ENCODE data around the gene SCG2.
"Not testable (repeated sequence)": the region's sequence is repeated elsewhere in the genome, so short reads cannot be mapped to it uniquely, and the experiment has no call there.

Gene SCG2

GRCh38 chr2:223607476-223607875 lies 5.3 kb upstream of the SCG2 start:
- no peak for DNase-seq

DNA sequence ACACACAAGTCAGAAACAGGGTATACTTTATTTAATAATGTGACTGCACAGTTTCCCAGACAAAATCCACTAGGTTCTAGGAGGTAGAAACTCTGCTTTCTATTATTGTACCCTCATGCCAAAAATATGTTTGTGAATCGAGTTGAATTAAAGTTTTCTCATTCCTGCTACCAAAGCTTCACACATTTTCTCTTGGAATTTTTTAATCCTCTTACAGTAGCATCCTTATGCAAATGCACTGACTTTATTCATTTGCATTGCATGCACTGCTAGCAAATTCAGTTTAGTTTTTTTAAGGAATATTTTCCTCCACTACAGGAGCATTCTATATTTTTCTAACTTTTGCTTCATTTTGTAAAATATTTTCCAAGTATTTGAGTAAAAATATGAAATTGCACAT lies 4.8 kb upstream of the SCG2 start:
- no peak for DNase-seq

DNA sequence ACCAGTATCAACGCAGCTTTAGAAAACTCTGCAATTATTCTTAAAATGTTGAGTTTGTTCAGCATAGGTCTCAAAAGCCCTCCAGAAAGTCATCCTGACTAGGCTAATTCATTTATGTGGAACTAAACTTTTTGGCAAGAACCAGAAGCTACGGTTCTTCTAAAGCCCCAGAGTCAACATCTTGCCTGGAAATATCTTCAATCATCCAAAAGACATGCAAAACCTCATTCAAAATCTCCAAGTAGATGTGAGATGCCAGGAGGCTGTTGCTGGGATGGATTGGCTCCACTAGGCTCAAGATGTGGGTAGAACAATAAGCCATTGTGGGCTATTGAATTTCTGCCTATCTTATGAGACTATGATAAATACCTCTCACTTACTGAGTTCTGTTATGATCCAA lies 2.1 kb upstream of the SCG2 start:
- DNase-seq, result no peak

DNA sequence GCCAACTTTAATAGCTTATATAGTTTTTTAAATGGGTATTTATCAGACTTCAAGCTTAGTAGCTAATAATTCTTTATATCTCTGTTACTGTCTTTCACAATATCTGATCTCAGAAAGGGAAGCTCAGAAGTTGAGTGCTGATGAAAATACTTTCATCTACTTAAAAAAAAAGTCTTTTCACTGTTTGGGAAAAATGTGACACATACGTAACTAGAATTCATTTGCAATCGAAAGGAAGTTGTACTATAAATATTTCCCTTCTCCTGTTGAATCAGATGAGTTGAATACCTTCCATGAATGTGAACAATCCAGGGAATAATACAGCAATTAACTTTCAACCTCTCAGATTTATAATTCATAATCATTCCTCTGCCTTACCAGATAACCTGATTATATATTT lies 811 bp upstream of the SCG2 start:
- no peak for DNase-seq

DNA sequence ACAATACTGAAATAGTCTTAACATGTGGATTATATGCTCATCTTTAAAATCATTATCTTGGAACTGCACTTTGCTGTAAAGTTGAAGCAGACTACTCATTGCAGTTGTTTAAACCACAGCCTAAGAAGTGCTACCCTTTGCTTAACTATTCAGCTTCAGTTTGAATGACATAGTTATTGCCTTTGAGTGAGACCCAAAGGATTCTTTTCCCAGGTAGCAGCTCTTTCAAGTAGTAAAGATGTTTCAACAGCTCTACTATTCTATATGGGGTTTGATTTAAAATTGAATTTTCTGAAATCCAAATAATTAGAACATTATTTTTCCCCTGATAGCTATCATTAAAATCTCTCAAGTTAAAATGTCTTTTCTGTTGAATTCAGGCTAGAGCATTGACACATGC lies 1.1 kb downstream of the SCG2 start:
- DNase-seq, result no peak

GRCh38 chr2:223599640-223600380 lies 2.4 kb downstream of the SCG2 start:
- DNase-seq, result no peak

GRCh38 chr2:223598994-223599639 lies 3.0 kb downstream of the SCG2 start:
- DNase-seq, result no peak

DNA sequence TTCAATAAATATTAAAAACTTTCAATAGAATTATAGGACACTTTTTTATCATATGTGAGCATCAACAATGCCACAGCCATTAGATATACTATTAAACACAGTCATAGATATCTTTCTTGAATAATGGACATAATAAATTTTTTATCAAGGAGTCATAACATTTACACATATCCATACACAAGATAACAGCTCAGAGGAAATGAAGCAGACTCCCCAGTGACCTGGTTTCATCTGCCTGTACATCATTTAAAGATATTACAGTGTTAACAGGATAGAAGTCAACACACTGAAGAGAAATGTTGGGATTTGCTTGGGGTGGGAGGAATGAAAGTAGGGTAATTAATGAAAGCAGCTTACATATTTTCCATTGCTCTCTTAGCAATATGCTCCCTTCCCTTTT lies 5.1 kb downstream of the SCG2 start:
- no peak for DNase-seq

GRCh38 chr2:223596208-223596607 lies 6.0 kb downstream of the SCG2 start:
- no peak for DNase-seq

GRCh38 chr2:223594831-223595230 lies 7.3 kb downstream of the SCG2 start:
- DNase-seq, result no peak

- DNase-seq, result no peak
These were observed 7.9 kb downstream of the SCG2 start for GRCh38 chr2:223594259-223594658.

DNA sequence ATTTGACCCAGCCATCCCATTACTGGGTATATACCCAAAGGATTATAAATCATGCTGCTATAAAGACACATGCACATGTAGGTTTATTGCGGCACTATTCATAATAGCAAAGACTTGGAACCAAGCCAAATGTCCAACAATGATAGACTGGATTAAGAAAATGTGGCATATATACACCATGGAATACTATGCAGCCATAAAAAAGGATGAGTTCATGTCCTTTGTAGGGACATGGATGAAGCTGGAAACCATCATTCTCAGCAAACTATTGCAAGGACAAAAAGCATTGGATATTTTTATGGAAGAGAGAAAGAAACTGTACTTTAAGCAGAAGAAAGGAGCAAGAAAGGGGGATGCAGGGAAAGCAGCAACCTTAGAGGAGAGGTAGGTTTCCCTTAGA lies 9.5 kb downstream of the SCG2 start:
- DNase-seq, result not testable (repeated sequence)

- DNase-seq, result peak; percentile 92
These were observed 10.6 kb downstream of the SCG2 start for GRCh38 chr2:223591596-223591995.

DNA sequence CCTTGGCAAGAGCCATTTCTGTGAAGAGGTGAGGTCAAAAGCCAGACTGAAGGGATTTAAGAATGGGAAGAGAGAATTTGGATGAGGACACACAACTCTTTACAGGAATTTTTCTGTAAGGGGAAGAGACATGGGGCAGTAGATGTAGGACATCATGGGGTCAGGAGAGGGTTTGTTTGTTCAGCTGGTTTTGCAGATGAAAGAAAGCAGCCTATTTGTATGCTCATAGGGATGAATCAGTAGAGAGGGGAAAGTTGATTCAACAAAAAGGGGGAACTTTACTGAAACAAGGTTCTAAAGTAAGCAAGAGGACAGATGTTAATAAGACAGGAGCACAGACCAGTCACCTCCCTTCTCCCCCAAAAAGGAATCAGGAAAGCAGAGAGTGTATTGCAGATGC lies 11.2 kb downstream of the SCG2 start:
- peak; percentile 59 for DNase-seq

DNA sequence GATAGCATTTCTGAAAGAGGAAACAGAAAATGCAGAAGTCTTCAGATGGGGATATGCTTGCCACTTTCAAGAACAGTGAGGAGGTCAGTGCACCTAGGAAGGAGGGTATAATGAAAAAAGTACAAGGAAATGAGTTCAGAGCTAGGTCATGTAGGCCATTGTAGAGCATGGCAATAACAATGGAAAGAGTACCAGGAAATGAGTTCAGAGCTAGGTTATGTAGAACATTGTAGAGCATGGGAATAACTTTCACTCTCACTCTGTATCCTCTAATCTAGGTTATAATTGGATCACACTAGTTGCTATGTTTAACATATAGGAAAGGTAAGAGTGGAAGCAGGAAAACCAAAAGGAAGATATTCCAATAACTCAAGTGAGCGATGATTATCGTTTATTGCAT lies 12.3 kb downstream of the SCG2 start:
- DNase-seq, result no peak

DNA sequence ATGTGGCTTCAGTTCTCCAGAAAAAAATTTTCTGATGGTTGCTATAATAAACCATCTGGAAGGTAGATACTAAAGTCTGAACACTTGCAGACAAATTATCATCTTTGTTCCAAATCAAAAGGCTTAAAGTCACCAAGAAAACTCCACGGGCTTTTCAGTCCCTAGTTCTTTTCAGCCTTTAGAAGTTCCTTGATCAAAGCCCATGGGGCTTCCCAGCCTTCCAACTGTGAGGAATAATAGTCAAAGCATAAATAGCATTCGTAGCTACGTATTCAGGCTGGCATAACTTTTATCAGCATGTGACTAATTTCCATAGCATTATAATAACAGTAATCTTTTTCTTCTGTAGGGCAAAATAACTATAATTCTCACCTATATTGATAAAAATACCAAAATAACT lies 13.9 kb downstream of the SCG2 start:
- peak; percentile 87 for DNase-seq

- peak; percentile 60 for DNase-seq
These were observed 14.9 kb downstream of the SCG2 start for GRCh38 chr2:223587301-223587700.

- DNase-seq, result no peak
These were observed 15.9 kb downstream of the SCG2 start for GRCh38 chr2:223586261-223586660.

DNA sequence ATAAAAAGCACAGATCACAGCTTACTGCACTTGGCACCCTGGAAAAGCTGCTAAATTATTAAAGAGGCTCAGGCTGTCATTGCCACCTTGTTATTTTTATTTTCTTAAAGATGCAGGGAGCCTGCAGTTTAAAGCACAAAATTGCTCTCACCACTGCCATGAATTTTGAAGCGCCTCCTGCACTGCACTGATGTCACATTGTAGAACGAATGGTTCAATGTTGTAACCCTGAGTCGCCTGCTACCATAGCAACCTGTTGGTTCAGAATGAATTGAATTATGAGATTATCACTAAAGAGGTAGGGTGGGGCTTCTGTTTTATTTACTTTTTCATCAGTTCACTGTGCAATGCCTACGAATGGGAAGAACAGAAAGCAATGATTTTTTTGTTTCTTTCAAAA lies 16.5 kb downstream of the SCG2 start:
- DNase-seq, result peak; percentile 72

DNA sequence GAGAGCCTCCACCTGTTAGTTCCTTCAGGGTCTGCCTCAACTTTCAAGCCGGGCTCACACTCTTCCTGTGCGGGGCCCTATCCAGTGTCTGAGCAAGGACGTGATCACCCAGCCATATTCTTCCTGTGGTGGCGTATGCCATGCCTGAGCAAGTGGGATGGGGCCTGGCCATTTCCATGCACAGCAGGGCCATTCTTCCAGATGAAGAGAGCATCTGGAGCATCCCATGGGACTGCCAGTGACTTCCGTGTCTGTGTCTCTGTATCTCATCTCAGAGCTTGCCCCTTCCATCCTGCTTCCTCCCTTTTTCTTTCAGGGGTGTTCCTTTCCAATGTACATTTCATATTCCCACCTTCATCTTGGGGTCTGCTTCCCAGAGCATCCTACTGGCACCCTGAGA lies 20.2 kb downstream of the SCG2 start:
- DNase-seq, result no peak

GRCh38 chr2:223580951-223581350 lies 21.2 kb downstream of the SCG2 start:
- peak; percentile 45 for DNase-seq

DNA sequence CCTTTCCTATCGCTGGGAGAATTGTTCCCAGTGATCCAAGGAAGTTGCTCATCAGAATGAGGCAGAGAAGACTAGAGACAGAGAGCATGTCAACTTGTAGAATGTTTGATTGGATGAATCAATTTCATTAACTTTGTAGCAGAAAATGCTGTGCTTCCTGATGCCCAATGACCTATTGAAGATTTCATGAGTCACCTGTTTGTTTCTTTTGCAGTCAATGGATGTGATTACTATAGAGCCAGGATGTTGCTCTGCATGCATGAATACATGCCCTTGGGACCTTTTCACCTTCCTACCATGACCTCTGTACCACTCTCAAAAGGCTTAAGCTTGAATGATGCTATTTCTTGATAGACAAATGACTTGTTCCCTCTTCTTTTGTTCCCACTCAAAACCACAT lies 23.3 kb downstream of the SCG2 start:
- DNase-seq, result no peak

DNA sequence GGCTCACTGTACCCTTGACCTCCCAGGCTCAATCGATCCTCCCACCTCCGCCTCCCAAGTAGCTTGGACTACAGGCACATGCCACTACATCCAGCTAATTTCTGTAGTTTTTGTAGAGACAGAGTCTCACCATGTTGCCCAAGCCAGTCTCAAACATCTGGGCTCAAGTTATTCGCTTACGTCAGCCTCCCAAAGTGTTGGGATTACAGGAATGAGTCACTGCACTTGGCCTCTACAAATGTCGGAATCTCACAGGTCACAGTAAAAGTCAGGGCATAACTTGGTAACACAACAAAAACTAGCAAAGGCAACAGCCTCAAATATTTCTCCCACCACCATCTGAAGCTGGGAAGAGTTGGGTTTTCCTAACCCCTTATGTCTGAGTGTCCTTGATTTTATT lies 25.3 kb downstream of the SCG2 start:
- DNase-seq, result peak; percentile 69

DNA sequence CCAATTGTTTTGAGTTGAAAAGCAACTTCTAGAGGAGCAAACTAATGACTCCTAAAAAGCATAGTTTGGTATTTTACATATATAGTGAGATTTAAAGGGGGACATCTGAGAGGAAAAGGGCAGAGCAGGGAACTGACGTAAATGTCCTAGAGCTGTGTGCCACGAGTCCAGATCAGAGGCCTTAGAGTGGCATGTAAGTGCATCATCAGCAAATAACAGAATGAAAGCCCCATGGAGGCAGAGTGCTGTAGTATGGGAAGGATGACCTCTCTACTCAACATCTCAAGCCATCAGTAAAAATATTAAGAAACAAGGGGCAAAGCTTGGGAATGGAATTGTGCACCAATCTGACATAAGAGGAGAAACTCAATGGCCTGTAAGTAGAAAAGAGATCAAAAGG lies 31.4 kb downstream of the SCG2 start:
- DNase-seq, result no peak

DNA sequence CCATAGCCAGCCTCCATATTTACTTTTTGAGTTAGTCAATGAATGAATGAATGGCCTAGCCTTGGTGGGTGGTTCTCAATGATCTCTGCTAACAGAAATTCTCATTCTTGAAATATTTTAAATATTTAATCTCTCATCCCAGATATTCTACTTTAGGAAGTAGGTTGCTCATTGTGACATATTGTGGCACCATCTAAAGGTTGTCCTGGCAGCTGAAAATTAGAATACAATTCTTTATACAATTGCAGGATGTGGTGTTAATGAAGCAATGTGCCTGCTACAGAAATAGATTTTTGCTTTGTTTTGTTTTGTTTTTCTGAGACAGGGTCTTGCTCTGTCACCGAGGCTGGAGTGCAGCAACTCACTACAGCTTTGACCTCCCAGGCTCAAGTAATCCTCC lies 35.8 kb downstream of the SCG2 start:
- no peak for DNase-seq

Data from NCI-H2227 treated with DMSO at 0.1 percent for 48 hours (cell line).